Nucleus accumbens (tissue), 56 donors: ENCODE data around the gene SLC17A8.
A peak's percentile ranks its signal among the peaks of the same experiment; 100 is the strongest.

Experiments used
- DNase-seq, 56 donors: peaks; one replicate each; lab custom pipeline; 2025; lab: John Stamatoyannopoulos, UW

SLC17A8 gene

GRCh38 chr12:100368066-100368465, 11.2 kb downstream of the SLC17A8 start:
- no peak for DNase-seq

- DNase-seq = no peak
Measured at GRCh38 chr12:100371146-100371545, 14.3 kb downstream of the SLC17A8 start.

DNA sequence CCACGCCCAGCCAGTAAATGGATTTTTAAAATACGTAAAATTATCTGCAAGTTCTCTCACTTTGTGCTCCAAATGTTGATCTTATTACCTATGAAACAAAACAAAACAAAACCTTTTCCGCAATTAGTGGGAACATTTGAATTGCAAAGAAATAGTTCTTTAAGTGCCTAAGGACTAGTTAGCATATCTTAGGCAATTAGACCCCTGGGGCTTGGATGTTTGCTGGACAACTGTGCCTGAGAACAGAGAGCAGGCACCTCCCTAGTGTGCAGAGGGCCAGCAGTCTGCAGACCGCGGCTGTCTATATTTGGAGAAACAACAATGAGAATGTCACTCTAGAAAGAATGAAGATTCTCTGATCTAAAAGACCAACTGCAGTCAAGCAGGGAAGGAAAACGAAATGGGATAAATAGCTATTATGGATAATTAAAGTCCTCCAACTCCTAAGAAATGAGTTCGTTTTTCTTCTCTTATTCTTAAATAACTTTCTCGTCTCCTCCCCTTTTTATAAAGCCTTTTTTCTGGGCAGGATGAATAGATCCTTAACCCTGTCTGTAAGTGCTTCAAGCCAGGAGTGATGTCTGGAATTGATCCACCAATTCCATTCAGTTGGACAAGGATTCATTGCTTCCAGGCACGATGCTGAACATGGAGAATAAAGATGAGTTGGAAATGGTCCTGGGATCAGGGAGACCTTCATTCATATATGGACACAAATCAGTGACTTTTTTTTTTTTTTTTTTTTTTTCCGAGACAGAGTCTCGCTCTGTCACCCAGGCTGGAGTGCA, 16.2 kb downstream of the SLC17A8 start:
- no peak for DNase-seq

GRCh38 chr12:100375038-100375735, 18.3 kb downstream of the SLC17A8 start:
- peak in 52 of 56 donors; percentile 5 to 81 (median 46) for DNase-seq

DNA sequence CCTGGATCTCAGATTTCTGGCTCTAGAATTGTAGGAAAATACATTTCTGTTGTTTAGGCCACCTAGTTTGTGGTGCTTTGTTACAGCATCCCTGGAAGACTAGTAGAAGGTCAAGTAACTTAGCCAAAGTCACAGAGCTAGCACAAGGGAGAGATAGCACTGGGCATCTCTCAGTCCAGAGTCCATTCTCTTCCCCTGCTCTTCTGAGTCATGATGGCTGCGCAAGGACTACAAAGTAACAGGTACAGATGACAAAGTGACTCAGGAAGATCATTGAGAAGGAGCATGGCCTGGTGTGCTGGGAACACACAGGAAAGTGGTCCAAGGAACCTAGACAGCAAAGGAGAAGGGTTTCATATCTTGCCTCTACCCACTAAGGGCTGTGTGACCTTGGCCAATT, 19.3 kb downstream of the SLC17A8 start:
- DNase-seq = no peak

DNA sequence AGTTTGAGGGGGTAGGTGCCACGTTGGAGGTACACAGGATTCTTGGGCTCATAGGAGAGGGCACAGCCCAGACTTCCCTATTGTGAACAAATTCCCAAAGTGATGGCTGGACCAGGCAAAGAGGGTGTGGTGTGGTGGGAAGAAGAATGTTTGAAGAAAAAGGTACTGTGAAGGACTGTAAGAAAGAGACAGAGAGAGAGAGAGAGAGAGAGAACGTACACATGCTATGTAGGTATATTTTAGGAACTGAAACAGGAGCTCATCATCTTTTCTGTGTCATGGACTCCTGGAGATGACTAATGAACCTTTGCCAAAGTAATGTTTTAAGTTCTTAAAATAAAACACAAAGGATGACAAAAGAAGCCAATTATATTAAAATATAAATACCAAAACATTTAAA, 24.5 kb downstream of the SLC17A8 start:
- DNase-seq = no peak

- DNase-seq = no peak
Measured at GRCh38 chr12:100382338-100382737, 25.5 kb downstream of the SLC17A8 start.

- DNase-seq = no peak
Measured at GRCh38 chr12:100383586-100384558, 27.0 kb downstream of the SLC17A8 start.

- no peak for DNase-seq
Measured at GRCh38 chr12:100384559-100384935, 27.7 kb downstream of the SLC17A8 start.

DNA sequence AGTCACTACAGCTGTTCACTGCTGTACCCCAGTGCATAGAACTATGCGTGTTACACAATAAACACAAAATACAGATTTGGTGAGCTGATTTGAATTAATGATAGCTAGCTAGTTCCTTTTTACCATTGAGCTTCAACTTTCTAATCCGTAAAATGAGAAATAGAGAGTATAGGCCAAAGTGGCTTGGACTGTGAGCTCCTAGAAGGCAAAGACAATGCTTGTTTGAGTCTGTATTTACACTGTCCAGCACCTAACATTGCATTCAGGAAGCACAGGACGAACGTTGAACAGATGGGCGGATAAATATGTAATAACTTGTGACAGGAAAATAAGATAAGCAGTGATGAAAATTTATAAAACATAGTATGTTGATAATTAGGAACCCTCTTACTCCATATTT, 31.5 kb downstream of the SLC17A8 start:
- DNase-seq = no peak

DNA sequence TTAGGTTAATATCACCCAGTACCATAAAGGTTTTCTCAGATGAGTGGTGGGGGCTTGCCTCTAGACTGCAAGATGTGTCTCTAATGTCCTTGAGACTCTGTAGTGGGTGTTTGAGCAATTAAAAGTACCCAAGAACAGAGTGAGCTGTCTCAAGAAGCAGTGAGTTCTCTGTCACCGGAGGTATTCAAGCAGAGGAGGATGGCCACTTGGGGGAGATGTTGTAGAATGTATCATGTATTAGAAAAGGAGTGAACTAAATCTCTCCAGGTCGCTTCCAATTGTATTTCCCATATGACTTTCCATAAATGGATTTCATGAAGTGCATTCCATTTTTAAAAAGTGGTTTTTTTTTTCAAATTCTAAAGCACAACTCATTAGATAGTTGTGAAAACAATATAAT, 35.0 kb downstream of the SLC17A8 start:
- peak in 1 of 56 donors; percentile 9 for DNase-seq

DNA sequence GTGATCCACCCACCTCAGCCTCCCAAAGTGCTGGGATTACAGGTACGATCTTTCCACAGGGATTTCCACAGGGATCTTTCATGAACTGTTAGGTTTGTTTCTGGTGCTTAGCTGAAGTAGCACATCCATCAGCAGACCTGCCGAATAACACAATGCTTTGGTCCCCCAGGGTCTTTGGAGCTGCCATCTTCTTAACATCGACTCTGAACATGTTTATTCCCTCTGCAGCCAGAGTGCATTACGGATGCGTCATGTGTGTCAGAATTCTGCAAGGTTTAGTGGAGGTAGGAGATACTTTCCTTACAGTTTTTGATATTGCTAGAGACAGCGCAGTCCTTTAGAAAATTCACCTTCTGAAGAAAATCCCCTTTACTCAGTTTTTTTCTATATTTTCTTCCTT, 36.3 kb downstream of the SLC17A8 start:
- DNase-seq = no peak

DNA sequence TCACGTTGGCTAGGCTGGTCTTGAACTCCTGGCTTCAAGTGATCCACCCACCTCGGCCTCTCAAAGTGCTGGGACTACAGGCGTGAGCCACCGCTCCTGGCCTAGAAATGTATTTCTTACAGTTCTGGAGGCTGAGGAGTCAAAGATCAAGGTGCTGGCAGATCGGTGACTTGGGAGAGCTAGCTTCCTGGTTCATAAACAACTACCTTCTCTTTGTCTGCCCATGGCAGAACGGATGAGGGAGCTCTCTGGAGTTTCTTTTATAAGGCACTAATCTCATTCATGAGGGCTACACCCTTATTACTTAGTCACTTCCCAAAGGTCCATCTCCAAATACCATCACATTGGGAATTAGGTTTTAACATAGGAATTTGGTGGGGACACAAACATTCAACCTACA, 38.9 kb downstream of the SLC17A8 start:
- no peak for DNase-seq

- DNase-seq = no peak
Measured at GRCh38 chr12:100398307-100398706, 41.4 kb downstream of the SLC17A8 start.

- DNase-seq = no peak
Measured at GRCh38 chr12:100399095-100399494, 42.2 kb downstream of the SLC17A8 start.

DNA sequence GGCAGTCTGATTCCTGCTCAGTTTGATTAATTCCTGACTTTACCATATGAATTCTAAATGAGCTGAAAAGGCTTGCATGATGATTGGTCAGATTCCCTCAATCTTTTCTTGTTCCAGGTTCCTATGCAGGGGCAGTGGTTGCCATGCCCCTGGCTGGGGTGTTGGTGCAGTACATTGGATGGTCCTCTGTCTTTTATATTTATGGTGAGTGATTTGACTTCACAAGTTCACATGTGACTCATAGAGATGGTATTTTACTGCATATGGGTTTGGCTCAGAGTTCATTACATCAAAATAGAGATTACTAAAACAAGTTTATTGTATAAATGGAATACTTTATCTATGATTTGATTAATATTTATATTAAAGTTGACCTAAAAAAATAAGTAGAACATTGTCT, 44.8 kb downstream of the SLC17A8 start:
- no peak for DNase-seq

DNA sequence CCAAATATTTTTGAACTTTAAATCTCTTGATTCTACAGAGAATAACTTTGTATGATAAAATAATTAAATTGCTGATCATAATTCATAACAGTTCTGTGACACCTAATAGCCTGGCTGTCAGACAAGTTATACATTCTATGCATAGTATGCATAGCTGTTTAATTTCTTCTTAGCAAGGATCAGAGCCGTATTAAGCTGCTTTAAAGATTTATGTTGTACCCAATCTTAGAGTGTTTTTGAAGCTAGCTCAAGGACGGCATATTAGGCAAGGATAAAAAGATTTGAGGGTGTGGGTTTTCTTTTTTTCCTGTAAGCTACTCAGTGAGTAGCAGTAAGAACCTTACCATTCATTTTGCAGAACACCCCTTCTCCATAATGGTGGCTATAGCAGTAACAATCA, 45.9 kb downstream of the SLC17A8 start:
- no peak for DNase-seq

GRCh38 chr12:100403446-100403845, 46.6 kb downstream of the SLC17A8 start:
- no peak for DNase-seq

- peak in 3 of 56 donors; percentile 1 to 7 (median 4) for DNase-seq
Measured at GRCh38 chr12:100404769-100405407, 48.0 kb downstream of the SLC17A8 start.

- DNase-seq = no peak
Measured at GRCh38 chr12:100413001-100413400, 56.1 kb downstream of the SLC17A8 start.
